IMR-90 (cell line): ENCODE measurements around the gene GGT5. TPM values are rescaled to one million over a fixed set of nuclear protein-coding genes. Genes with fewer than 3 reads are reported as not detected.

Experiments used
- ATAC-seq: fragments of 200-7000 bp; cut with Tn5 transposase; 2 replicates; pipeline ENCODE4 v1.9.1; 2020; ENCODE audit warnings: low read depth, mild to moderate bottlenecking, moderate library complexity
- BruUV-seq: library from RNA; stranded (reverse); fragments of 400-500 nt; replicated peaks from 2 replicates; lab custom pipeline; 2021; lab: Mats Ljungman, UMichigan
- CTCF ChIA-PET: fragments of 300-600 bp; formaldehyde crosslinking; extraction: SDS; loops from one replicate; lab custom pipeline; 2021; ENCODE audit warnings: antibody characterized with exemption; lab: Yijun Ruan, JAX
- POLR2A ChIA-PET: fragments of 300-600 bp; sonication (Branson Sonifier 250); formaldehyde crosslinking; loops from one replicate; lab custom pipeline; 2022; ENCODE audit warnings: antibody characterized with exemption; ENCODE audit not compliant: unreplicated experiment; lab: Charles Lee
- DNase-seq: peaks from one replicate; pipeline ENCODE4 v3.0.0; 2013
- H2AFZ ChIP-seq: replicated peaks from 2 replicates; pipeline ENCODE3; 2013; ENCODE audit warnings: low read length, mild to moderate bottlenecking; ENCODE audit not compliant: poor library complexity
- H2AK5ac ChIP-seq: 2 replicates; pipeline ENCODE4 v1.6.1; 2013; ENCODE audit warnings: low read depth, low read length, inconsistent platforms
- H2AK9ac ChIP-seq: replicated peaks from 2 replicates; pipeline ENCODE3; 2013; ENCODE audit warnings: mild to moderate bottlenecking, low read depth, low read length, moderate library complexity; ENCODE audit not compliant: poor library complexity
- H2BK120ac ChIP-seq: 2 replicates; pipeline ENCODE4 v1.6.1; 2013; ENCODE audit warnings: low read depth, low read length, inconsistent platforms
- H2BK15ac ChIP-seq: 3 replicates; pipeline ENCODE4 v1.6.1; 2013; ENCODE audit warnings: low read depth, low read length, inconsistent platforms
- H2BK20ac ChIP-seq: 2 replicates; pipeline ENCODE4 v1.6.1; 2013; ENCODE audit warnings: low read depth, mild to moderate bottlenecking, inconsistent platforms, low read length, moderate library complexity
- H2BK5ac ChIP-seq: 2 replicates; pipeline ENCODE4 v1.6.1; 2013; ENCODE audit warnings: mild to moderate bottlenecking, low read depth, low read length, inconsistent platforms; ENCODE audit not compliant: poor library complexity, severe bottlenecking
- H3K14ac ChIP-seq: replicated peaks from 2 replicates; pipeline ENCODE4 v1.6.1; 2013; ENCODE audit warnings: low read depth, low read length, inconsistent platforms
- H3K18ac ChIP-seq: 2 replicates; pipeline ENCODE4 v1.6.1; 2013; ENCODE audit warnings: low read depth, low read length, control low read depth
- H3K23ac ChIP-seq: 2 replicates; pipeline ENCODE4 v1.6.1; 2013; ENCODE audit warnings: low read depth, low read length, inconsistent platforms
- H3K27ac ChIP-seq: 2 replicates; pipeline ENCODE4 v1.5.1; 2013; ENCODE audit warnings: mild to moderate bottlenecking, control low read depth, low read length; ENCODE audit not compliant: insufficient read depth
- H3K27me3 ChIP-seq: 2 replicates; pipeline ENCODE4 v1.6.1; 2013; ENCODE audit warnings: low read length; ENCODE audit not compliant: control insufficient read depth, insufficient read depth
- H3K36me3 ChIP-seq: 2 replicates; pipeline ENCODE4 v1.6.1; 2013; ENCODE audit warnings: low read length, mixed read lengths; ENCODE audit not compliant: control insufficient read depth, insufficient read depth
- H3K4ac ChIP-seq: 2 replicates; pipeline ENCODE4 v1.6.1; 2013; ENCODE audit warnings: low read depth, low read length, inconsistent platforms
- H3K4me1 ChIP-seq: 2 replicates; pipeline ENCODE4 v1.6.1; 2013; ENCODE audit warnings: low read length, mixed read lengths; ENCODE audit not compliant: control insufficient read depth, insufficient read depth
- H3K4me2 ChIP-seq: 2 replicates; pipeline ENCODE4 v1.6.1; 2013; ENCODE audit warnings: low read depth, mild to moderate bottlenecking, control low read depth, low read length, moderate library complexity
- H3K4me3 ChIP-seq: 2 replicates; pipeline ENCODE4 v1.5.1; 2013; ENCODE audit warnings: low read depth, mild to moderate bottlenecking, control low read depth, low read length, moderate library complexity; ENCODE audit not compliant: insufficient read depth
- H3K56ac ChIP-seq: 2 replicates; pipeline ENCODE4 v1.6.1; 2013; ENCODE audit warnings: low read length, inconsistent platforms; ENCODE audit not compliant: insufficient read depth; ENCODE audit errors: extremely low read depth
- H3K79me1 ChIP-seq, 2 experiments: 2 replicates each; pipeline ENCODE4 v1.6.1; 2013; ENCODE audit warnings: low read length in 2 of 2, inconsistent platforms in 1 of 2, low read depth in 1 of 2
- H3K9ac ChIP-seq: 2 replicates; pipeline ENCODE4 v1.6.1; 2013; ENCODE audit warnings: low read depth, low read length, control low read depth
- H3K9me1 ChIP-seq: 2 replicates; pipeline ENCODE4 v1.6.1; 2013; ENCODE audit warnings: low read length, inconsistent platforms; ENCODE audit not compliant: insufficient read depth
- H3K9me3 ChIP-seq: 2 replicates; pipeline ENCODE4 v1.6.1; 2013; ENCODE audit warnings: low read length; ENCODE audit not compliant: control insufficient read depth, insufficient read depth
- H4K20me1 ChIP-seq: 2 replicates; pipeline ENCODE4 v1.6.1; 2013; ENCODE audit warnings: low read length, inconsistent platforms; ENCODE audit not compliant: insufficient read depth
- H4K5ac ChIP-seq: 2 replicates; pipeline ENCODE4 v1.6.1; 2013; ENCODE audit warnings: mild to moderate bottlenecking, low read depth, low read length, control low read depth
- H4K8ac ChIP-seq, 2 experiments: 2 replicates each; pipeline ENCODE4 v1.6.1; 2013; ENCODE audit warnings: low read depth in 2 of 2, low read length in 2 of 2, control low read depth in 1 of 2, inconsistent platforms in 1 of 2
- H4K91ac ChIP-seq: 2 replicates; pipeline ENCODE4 v1.6.1; 2013; ENCODE audit warnings: low read depth, low read length, inconsistent platforms; ENCODE audit not compliant: insufficient read depth
- POLR2A ChIP-seq: IDR thresholded peaks from 2 replicates; pipeline ENCODE4 v1.6.1; 2012; ENCODE audit warnings: mild to moderate bottlenecking, low read depth, low read length
- RFX5 ChIP-seq: IDR thresholded peaks from 2 replicates; pipeline ENCODE4 v1.8.0; 2012; ENCODE audit warnings: low read depth, mild to moderate bottlenecking, low read length, moderate library complexity
- WGBS, 2 experiments: methylation state at CpG; one replicate each; pipeline versions ENCODE4 v1.1.5 to v1.1.7; 2013; ENCODE audit warnings: missing lambda C conversion rate in 2 of 2; ENCODE audit not compliant: insufficient read length in 1 of 2; ENCODE audit errors: extremely low coverage in 2 of 2; 5-methylcytosine and 5-hydroxymethylcytosine counted together
- dilution Hi-C: fragments of 300-500 bp; cut with HindIII; formaldehyde crosslinking; loops from one replicate; pipeline ENCODE4 v1.14.3; 2018; ENCODE audit warnings: low sequenced_read_pairs; ENCODE audit not compliant: unreplicated experiment
- in situ Hi-C: fragments of 300-500 bp; cut with MboI; formaldehyde crosslinking; loops from 3 replicates; pipeline ENCODE4 v1.14.3; 2019; ENCODE audit warnings: low sequenced_read_pairs, inconsistent platforms, mixed read lengths
- intact Hi-C: fragments of 100-400 bp; cut with micrococcal nuclease; formaldehyde crosslinking; loops from 2 replicates; pipeline ENCODE4 v1.10.0; 2022
- polyA plus RNA-seq, 3 experiments: library from polyadenylated mRNA; depleted of rRNA; stranded (reverse); fragments of >200 nt; gene quantifications; 2 replicates each; pipeline ENCODE4 v1.2.3, GENCODE V29; 2012; ENCODE audit warnings: low replicate concordance in 1 of 3
- total RNA-seq: library from RNA; depleted of rRNA; stranded (reverse); fragments of >200 nt; gene quantifications from 2 replicates; pipeline ENCODE4 v1.2.3, GENCODE V29; 2012
- TF ChIP-seq, protein P1 (sequence below): fragments of 150-350 bp; IDR thresholded peaks from 2 replicates; pipeline ENCODE4 v1.6.1; 2016; ENCODE audit warnings: low read depth, mild to moderate bottlenecking, low read length, moderate library complexity, borderline replicate concordance
- TF ChIP-seq, protein P2 (sequence below): fragments of 150-350 bp; IDR thresholded peaks from 2 replicates; pipeline ENCODE4 v1.6.1; 2017; ENCODE audit warnings: mild to moderate bottlenecking, antibody characterized with exemption, low read length, low read depth

Gene GGT5
- total and polyA plus RNA-seq, 2 of the 4 experiments (the other 2 are of a cell fraction) = 0.18 to 5.8 TPM

- Histone ChIP-seq H2AK9ac (peak overlapping the region; percentile 23), H3K9me1 (no peaks in the 10 kb centered on the region; the same call in 1 of the 2 replicates), H3K4me1 (peaks cover 10% of the 10 kb centered on the region), H3K23ac (no peak overlapping the region), H2BK5ac (no peak overlapping the region), H3K9ac (no peak overlapping the region), H2BK20ac (peak overlapping the region; percentile 53), H2BK120ac (peak overlapping the region; percentile 99), H4K5ac (peak overlapping the region; percentile 30), H3K79me1 (no peaks in the 10 kb centered on the region), H4K20me1 (no peaks in the 10 kb centered on the region), H2AK5ac (peak overlapping the region; percentile 94), H3K4me2 (no peak overlapping the region), H3K14ac (peak overlapping the region; percentile 68; the same call in 1 of the 2 replicates), H3K4me3 (no peak overlapping the region), H3K56ac (no peak overlapping the region; the same call in 1 of the 2 replicates), H2AFZ (peak overlapping the region; percentile 75), H3K27me3 (no peaks in the 10 kb centered on the region), H3K27ac (no peak overlapping the region), H3K18ac (no peak overlapping the region), H4K91ac (peak overlapping the region; percentile 79), H3K36me3 (no peaks in the 10 kb centered on the region), H3K4ac (peak overlapping the region; percentile 90), H2BK15ac (peak overlapping the region; percentile 91), H4K8ac (peak overlapping the region; percentile 34 to 52; a peak in 3 of 4 replicates), H3K9me3 (no peaks in the 10 kb centered on the region)
- dilution Hi-C loops (no loop called here), intact Hi-C loops (no loop called here), in situ Hi-C loops (no loop called here)
- WGBS, 2 experiments = 82% methylated on average over 2 of the region's 12 CpGs; no CpG with 5 or more reads in 1 of the 2 experiments
- TF ChIP-seq RFX5 = no peak
- TF ChIP-seq, protein P1, sequence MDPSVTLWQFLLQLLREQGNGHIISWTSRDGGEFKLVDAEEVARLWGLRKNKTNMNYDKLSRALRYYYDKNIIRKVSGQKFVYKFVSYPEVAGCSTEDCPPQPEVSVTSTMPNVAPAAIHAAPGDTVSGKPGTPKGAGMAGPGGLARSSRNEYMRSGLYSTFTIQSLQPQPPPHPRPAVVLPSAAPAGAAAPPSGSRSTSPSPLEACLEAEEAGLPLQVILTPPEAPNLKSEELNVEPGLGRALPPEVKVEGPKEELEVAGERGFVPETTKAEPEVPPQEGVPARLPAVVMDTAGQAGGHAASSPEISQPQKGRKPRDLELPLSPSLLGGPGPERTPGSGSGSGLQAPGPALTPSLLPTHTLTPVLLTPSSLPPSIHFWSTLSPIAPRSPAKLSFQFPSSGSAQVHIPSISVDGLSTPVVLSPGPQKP = no peak
- TF ChIP-seq, protein P2, sequence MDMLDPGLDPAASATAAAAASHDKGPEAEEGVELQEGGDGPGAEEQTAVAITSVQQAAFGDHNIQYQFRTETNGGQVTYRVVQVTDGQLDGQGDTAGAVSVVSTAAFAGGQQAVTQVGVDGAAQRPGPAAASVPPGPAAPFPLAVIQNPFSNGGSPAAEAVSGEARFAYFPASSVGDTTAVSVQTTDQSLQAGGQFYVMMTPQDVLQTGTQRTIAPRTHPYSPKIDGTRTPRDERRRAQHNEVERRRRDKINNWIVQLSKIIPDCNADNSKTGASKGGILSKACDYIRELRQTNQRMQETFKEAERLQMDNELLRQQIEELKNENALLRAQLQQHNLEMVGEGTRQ = no peak
- TF ChIP-seq POLR2A = no peak
- ATAC-seq (no peak), DNase-seq (no peak)
- no TSS peak for BruUV-seq
- POLR2A ChIA-PET = no interaction called here
- CTCF ChIA-PET = interaction anchor here (1.2 kb wide), 1 partner anchor 56 kb away, joined by 4 read pairs; no protein-coding TSS in a partner anchor
Observed at GRCh38 chr22:24191381-24191841, 53.5 kb downstream of the GGT5 start.
